ENCODE data around the gene CHMP4A.
A peak's percentile ranks its signal among the peaks of the same experiment; 100 is the strongest.

Gene CHMP4A

DNA sequence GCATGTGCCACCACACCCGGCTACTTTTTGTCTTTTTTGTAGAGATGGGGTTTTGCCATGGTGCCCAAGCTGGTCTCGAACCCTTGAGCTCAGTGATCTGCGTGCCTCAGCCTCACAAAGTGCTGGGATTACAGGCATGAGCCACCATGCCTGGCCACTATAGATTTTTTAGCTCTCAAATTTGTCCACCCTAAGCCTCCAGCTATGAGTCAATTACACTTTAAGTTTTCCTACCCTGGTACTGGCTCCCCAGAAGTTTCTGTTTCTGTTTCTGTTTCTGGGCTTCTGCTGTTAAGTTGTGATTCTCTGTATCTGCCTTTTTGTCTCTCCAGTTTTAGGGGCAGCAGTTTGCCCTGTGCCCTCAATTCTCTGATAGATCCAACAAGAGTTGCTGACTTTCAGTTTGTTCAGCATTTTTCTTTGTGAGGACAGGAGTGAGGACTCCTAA lies 33.5 kb upstream of the CHMP4A start:
- peak; percentile 6 for DNase-seq

DNA sequence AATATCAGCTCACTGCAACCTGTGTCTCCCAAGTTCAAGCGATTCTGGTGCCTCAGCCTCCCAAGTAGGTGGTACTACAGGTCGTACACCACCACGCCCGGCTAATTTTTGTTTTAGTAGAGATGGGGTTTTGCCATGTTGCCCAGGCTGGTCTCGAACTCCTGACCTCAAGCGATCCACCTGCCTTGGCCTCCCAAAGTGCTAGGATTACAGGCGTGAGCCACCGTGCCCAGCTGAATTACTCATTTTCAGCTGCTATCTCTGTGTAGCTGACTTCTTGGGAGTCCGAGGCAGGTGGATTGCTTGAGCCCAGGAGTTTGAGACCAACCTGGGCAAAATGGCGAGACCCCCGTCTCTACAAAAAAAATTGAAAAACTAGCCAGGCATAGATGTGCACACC lies 32.1 kb upstream of the CHMP4A start:
- DNase-seq = peak; percentile 21

- peak; percentile 79 for DNase-seq
Observed at GRCh38 chr14:24243336-24243836, 30.1 kb upstream of the CHMP4A start.

- DNase-seq = peak; percentile 97
Observed at GRCh38 chr14:24241829-24242443, 28.6 kb upstream of the CHMP4A start.

- no peak for DNase-seq
Observed at GRCh38 chr14:24240110-24240918, 27.0 kb upstream of the CHMP4A start.

GRCh38 chr14:24238527-24239037 lies 25.3 kb upstream of the CHMP4A start:
- DNase-seq = no peak

DNA sequence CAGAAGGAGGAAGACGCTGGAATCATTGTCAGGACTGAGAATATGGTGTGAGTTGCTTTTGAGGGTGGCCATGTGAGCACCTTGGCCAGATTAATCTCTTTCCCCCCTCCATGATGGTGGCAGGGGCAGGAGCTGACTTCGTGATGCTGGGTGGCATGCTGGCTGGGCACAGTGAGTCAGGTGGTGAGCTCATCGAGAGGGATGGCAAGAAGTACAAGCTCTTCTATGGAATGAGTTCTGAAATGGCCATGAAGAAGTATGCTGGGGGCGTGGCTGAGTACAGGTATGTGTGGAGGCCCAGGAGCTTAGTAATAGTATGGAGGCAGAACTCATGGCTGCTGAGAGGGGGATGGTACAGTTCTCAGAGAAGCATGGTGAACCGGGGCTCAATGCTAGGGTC lies 24.8 kb upstream of the CHMP4A start:
- DNase-seq = no peak

DNA sequence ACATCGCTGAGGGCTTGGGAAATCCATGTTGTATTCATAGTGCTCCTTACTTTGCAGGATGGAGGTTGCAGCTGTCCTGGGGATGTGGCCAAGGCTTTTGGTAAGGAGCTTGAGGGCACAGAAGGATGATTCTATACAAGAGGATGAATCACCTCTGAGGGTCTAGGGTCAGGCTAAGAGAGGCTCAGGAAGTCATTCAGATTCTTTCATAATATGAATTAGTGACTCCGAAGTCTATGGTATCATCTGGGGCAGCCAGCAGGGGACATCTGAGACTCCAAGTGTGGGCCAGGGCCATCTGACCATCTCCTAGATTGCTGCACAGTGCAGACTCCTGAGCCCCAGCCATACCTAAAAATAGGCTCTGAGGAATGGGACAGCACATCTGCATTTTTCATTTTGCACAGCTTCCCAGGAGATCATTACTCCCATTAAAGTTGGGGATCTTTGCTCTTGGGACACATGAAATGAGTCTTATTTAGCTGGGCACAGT lies 24.2 kb upstream of the CHMP4A start:
- no peak for DNase-seq

DNA sequence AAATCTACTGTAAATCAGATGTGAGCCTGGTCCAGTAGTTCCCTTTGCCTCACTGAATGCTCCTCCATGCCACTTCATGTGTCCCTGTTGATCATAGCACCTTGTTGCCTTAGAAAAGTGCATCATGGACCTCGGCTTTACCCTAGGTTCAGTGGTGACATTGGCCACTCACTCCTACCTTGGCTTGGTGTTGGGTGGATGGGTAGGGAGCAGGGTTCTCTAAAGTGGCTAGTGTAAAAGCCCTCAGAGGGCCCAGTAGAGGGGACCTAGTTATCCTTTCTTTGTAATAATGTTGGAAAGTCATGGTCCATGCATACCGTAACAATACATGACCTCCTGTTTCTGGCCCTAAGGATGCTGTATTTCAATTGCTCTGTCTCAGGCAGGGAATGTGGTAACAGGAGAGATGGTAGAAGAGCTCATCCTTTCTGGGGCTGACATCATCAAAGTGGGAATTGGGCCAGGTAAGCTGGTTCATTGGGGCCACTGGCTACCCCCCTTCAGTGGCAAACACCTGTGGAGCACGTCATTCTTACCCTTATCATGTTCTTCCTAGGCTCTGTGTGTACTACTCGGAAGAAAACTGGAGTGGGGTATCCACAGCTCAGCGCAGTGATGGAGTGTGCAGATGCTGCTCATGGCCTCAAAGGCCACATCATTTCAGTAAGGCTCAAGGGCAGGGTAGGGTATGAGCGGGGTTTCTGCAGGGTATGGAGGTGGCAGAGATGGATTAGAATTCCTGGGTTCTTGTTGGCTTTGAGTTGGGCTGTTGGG lies 23.6 kb upstream of the CHMP4A start:
- no peak for DNase-seq

- DNase-seq = peak; percentile 7
Observed at GRCh38 chr14:24235804-24236688, 22.8 kb upstream of the CHMP4A start.

DNA sequence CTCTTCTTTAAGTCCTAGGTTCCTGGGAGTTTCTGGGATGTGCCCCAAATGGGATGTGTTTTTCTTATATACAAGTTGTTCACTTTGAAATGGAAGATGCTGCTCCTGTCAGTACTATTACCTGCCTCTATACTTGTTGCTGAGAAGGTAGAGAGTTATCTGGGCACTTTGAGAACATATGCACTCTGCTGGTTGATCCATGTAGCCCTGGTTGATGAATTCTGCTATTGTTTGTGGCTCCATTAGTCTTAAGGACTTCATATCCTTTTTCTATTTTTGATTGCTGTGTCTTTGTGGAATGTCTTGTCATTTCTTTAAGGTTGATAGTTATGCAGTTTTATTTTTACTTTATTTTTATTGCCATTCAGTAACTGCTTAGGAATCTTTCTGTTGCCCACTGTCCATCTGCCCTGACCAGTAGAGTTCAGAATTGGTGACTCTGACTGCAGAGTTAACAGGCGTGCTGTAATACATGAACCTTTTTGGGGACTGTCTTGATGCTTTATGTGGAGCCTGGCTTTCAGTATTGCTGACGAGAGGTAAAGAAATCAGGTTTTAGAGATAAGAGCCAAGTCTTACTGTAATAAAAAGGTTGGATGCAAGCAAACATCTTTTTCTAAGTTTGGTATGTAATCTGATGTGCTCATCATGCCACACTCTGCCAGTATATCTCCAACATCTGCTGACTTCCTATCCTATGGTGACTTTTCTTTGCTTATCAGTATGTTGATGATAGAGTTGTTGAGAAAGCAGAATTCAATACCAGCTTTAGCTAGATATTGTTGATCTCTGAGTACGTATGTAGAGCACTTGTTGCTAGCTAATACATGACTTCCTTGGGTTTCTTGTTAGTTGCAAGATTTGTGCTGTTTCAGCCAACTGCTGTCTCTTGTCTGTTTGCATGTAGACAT lies 21.1 kb upstream of the CHMP4A start:
- no peak for DNase-seq

DNA sequence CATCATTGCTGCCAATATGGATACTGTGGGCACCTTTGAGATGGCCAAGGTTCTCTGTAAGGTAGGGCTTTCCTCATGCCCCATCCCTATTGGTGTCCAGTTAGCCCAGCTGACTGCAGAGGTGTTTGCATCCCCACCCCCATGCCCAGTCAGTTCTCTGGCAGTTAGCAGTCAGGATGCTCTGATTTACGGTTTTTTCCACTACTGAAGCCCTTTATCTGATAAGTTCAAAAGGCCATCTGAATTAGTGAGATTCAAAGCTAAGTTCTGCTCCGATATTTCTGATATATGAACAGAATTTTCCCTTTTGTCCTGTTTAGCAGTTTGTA lies 20.2 kb upstream of the CHMP4A start:
- no peak for DNase-seq

- no peak for DNase-seq
Observed at GRCh38 chr14:24232645-24233537, 19.6 kb upstream of the CHMP4A start, which contains the start of gene GMPR2. GMPR2 (plus strand) TSS chr14:24232929; CDS start chr14:24233254, 325 bp downstream.

DNA sequence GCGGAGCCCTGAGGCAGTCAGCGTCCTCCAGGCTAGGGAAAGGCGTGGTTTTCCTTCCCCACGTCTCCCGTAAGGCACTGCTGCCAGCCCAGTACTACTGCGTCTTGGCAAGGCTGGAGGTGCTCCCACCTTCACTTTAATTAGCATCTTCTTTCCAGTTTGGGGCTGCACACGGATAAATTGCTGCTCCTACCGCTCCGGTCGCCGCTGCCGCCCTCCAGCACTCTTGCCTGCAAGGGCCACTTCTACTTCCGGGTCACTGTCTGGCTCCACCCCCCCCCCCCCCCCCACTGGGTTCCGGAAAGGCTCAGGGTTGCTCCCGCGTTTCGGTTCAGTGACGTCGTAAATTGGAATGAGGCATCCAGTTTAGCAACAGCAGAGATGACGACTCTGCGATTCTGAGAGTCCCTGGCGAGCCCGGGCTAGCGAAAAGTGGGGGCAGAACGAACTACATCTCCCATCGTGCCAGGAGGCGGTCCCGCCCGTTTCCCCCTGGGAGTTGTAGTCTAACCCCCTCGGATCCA lies 18.9 kb upstream of the CHMP4A start, which contains the start of gene NEDD8:
Gene NEDD8, minus strand, starts transcription at position 247 of the 524 bp plus-strand sequence. Its CDS starts 100 bp downstream, at position 147.
- peak; percentile 97 for DNase-seq

DNA sequence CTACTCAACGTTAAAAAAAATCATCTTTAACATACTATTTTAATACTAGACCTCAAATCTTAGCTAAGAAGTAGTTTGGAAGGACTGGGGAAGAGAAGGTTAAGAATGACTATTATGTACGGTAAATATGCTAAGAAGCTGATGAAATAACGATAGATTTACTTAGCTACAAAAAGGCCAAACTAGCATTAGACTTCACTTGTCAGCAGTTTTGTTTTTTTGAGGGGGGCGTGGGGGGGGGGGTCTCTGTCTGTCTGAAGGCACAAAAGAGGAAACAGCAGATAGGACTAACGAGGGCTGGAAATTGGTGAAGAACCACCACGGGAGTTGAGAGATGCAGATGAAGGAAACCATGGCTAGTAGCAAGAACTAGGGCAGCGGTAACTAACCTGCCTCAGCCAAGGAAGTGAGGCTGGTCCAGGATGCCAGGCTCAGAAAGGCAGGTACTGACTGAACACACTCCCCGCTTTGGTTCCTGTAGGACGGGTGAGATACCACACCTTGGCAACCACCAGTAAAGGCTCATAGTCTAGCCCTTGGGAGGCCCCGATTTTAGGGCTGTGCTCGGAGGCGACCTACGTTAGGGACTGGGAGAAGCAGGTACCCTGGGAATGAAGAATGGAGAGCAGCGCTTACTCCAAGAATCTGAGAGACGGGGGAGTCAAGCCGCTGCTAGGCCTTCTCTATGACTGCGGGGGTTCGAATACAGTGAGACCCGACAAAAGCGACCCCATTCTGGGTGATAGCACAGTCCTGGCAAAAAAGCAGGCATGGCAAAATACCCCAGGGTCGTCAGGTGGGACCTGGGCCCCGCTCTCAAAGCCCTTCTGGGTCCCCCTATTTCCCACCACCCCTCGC lies 18.2 kb upstream of the CHMP4A start:
- DNase-seq = no peak

DNA sequence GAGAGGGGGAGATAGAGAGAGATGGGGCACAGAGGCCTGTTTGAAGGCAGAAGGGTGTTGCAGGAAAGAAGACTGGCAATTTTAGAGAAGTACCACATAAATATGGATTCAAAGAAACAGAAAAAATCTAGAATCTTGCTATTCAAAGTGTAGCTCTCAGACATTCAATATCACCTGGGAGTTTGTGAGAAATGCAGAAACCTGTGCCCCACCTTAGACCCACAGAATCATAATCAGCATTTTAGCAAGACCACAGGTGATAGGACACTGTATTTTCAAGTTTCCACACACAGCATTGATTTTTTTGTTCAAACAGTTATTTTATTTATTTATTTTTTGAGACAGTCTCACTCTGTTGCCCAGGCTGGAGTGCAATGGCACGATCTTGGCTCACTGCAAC lies 15.6 kb upstream of the CHMP4A start:
- DNase-seq = no peak

DNA sequence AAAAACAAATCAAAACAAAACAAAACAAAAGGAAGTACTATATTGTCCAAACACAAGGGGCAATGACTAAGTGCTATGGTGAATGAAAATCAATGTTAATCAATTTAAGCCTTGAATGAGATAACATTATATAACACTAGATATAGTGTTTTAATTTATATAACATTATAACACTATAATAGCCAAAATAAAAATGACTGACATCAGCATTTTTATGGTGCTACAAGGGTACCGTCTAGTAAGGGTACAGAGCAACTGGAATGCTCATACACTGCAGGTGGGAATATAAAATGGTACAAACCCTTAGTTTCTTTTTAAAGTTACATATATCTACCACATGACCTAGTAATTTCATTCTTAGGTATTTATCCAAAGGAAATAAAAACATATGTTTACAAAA lies 13.2 kb upstream of the CHMP4A start:
- no peak for DNase-seq

DNA sequence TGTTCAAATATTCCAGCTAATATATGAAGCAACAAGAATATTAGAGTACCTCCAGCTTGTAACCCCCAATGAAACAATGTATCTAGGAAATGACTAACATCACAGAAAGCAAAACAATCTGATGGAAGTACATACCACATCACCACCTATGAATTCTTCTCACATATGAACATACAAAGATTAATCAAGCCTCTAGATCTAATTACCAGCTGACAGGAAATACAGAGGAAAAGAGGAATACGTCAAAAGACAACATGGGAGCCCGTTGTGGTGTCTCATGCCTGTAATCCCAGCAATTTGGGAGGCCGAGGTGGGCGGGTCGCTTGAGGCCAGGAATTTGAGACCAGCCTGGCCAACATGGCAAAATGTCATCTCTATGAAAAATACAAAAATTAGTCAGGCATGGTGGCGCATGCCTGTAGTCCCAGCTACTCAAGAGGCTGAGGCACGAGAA lies 11.4 kb upstream of the CHMP4A start:
- no peak for DNase-seq

All from islet precursor cell (in vitro differentiated cells).